Astrocyte of the cerebellum (primary cell): Measurements from ENCODE around the gene HLX.

ENCODE experiments used
- DNase-seq: peaks from one replicate; pipeline ENCODE4 v3.0.0-alpha.2; 2011; ENCODE audit warnings: low read depth
- H3K4me3 ChIP-seq: 2 replicates; pipeline ENCODE4 v1.5.1; 2011; ENCODE audit warnings: mild to moderate bottlenecking, low read depth, low read length, moderate library complexity
- CTCF ChIP-seq: IDR thresholded peaks from 2 replicates; pipeline ENCODE4 v1.5.1; 2012; ENCODE audit warnings: low read length, low read depth, moderate library complexity, mild to moderate bottlenecking; ENCODE audit errors: missing control alignments
- in situ Hi-C: cut with HindIII; loops from 2 replicates; pipeline ENCODE4 v1.10.0; 2017; ENCODE audit warnings: low sequenced_read_pairs

HLX gene

DNA sequence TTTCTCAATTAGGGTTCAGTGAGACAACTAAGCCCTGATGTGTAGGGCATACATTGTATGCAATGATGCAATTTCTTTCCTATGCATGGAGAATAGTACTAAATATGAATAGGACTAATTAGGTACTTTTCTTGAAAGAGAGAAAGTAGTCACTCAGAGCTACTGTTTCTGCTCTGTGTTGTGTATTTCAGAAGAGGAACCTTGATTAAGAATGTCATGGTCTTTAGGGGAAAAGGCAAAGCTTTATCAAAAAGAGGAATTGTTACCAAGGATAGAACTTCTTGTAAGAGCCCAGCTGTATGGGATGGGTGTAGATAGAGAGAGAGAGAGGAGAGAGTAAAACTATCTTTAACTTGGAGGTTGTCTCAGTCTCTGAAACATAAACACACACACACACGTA is 49.1 kb downstream of the HLX start:
- no peak for DNase-seq
- in situ Hi-C loops = no loop called here
- H3K4me3 ChIP-seq = no peak overlapping the region
- no peak for TF ChIP-seq CTCF

GRCh38 chr1:220928725-220929300 is 49.6 kb downstream of the HLX start:
- in situ Hi-C loops = no loop called here
- no peak for TF ChIP-seq CTCF
- no peak overlapping the region for H3K4me3 ChIP-seq
- DNase-seq = no peak

DNA sequence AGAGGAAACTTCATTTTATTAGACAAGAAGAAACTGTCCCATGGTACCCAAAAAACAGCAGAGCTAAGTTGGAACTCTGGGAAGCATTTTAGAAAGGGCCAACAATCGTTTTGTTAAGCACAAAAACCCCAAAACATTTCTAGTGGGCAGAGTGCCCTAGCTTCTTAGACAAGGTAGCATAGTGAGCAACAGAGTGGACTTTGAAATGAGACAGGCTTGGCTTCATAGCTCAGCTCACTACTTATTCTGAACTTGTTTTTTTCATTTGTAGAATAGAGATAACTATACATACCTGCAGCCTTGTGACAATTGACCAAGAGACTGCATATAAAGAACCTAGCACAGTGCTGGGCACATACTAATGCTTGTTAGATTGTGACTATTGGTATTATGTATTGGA is 50.1 kb downstream of the HLX start:
- in situ Hi-C loops = no loop called here

More for the DNA sequence above, 50.1 kb downstream of the HLX start:
- no peak overlapping the region for H3K4me3 ChIP-seq
- no peak for TF ChIP-seq CTCF
- no peak for DNase-seq
